ENCODE data around the gene CSK. TPM values are rescaled to one million over a fixed set of nuclear protein-coding genes. Genes with fewer than 3 reads are reported as not detected.

Gene CSK
- total and polyA plus RNA-seq, 8 donors: 15.2 to 61.0 (median 24.0) TPM

- WGBS, 5 donors: 83 to 94% (median 92%) methylated on average over 5 to 8 of the region's 8 CpGs
- H3K27ac ChIP-seq: no peak overlapping the region
- peaks cover 0 to 25% (median 0%) of the 10 kb centered on the region in 3 donors for H3K27me3 ChIP-seq
- DNase-seq: no peak
- no peaks in the 10 kb centered on the region for H3K9me3 ChIP-seq
- H3K4me1 ChIP-seq: no peaks in the 10 kb centered on the region
- intact Hi-C loops (cut with DNase I; ENCODE audit: low total_unique reads): no loop called here
- no peak overlapping the region for H3K4me3 ChIP-seq
- no peaks in the 10 kb centered on the region for H3K36me3 ChIP-seq
- no peak for TF ChIP-seq POLR2A (IDR thresholded peaks at IDR 0.05)
- no peak for TF ChIP-seq CTCF (IDR thresholded peaks at IDR 0.05)
- no peak for TF ChIP-seq POLR2AphosphoS5 (IDR thresholded peaks at IDR 0.05)
- TF ChIP-seq EP300 (IDR thresholded peaks at IDR 0.05): no peak
These were observed 23.1 kb upstream of the CSK start for GRCh38 chr15:74758736-74759135.

GRCh38 chr15:74762791-74763150 lies 19.1 kb upstream of the CSK start:
- no peak for DNase-seq
- TF ChIP-seq EP300 (IDR thresholded peaks at IDR 0.05) (no peak), CTCF (IDR thresholded peaks at IDR 0.05) (no peak), POLR2AphosphoS5 (IDR thresholded peaks at IDR 0.05) (no peak)
- no peaks in the 10 kb centered on the region for H3K36me3 ChIP-seq
- no peaks in the 10 kb centered on the region for H3K4me1 ChIP-seq
- intact Hi-C loops (cut with DNase I; ENCODE audit: low total_unique reads): loop anchor here (5.0 kb wide), 1 partner anchor 135 kb away; no protein-coding TSS in a partner anchor
- 33 to 55% (median 38%) methylated on average over 6 of the region's 6 CpGs for WGBS, 5 donors
- no peaks in the 10 kb centered on the region for H3K9me3 ChIP-seq
- no peak overlapping the region for H3K27ac ChIP-seq
- H3K27me3 ChIP-seq: peaks cover 0 to 35% (median 0%) of the 10 kb centered on the region in 3 donors
- H3K4me3 ChIP-seq: no peak overlapping the region

GRCh38 chr15:74763416-74763815 lies 18.5 kb upstream of the CSK start:
- Histone ChIP-seq H3K4me1 (peaks cover 0 to 1% (median 0%) of the 10 kb centered on the region in 4 donors), H3K36me3 (no peaks in the 10 kb centered on the region), H3K27ac (no peak overlapping the region), H3K4me3 (no peak overlapping the region), H3K9me3 (no peaks in the 10 kb centered on the region), H3K27me3 (peaks cover 0 to 41% (median 0%) of the 10 kb centered on the region in 3 donors)
- TF ChIP-seq POLR2A (IDR thresholded peaks at IDR 0.05) (no peak), EP300 (IDR thresholded peaks at IDR 0.05) (no peak), POLR2AphosphoS5 (IDR thresholded peaks at IDR 0.05) (no peak), CTCF (IDR thresholded peaks at IDR 0.05) (no peak)
- intact Hi-C loops (cut with DNase I; ENCODE audit: low total_unique reads): loop anchor here (5.0 kb wide), 1 partner anchor 136 kb away; no protein-coding TSS in a partner anchor
- DNase-seq: no peak
- 70 to 83% (median 72%) methylated on average over 7 to 15 of the region's 15 CpGs for WGBS, 5 donors

- Histone ChIP-seq H3K9me3 (no peaks in the 10 kb centered on the region), H3K4me1 (peaks cover 0 to 17% (median 13%) of the 10 kb centered on the region in 4 donors), H3K4me3 (no peak overlapping the region), H3K36me3 (no peaks in the 10 kb centered on the region), H3K27ac (no peak overlapping the region), H3K27me3 (peaks cover 0 to 37% (median 0%) of the 10 kb centered on the region in 3 donors)
- WGBS, 5 donors: 72 to 83% (median 78%) methylated on average over 14 of the region's 14 CpGs
- no peak for TF ChIP-seq EP300 (IDR thresholded peaks at IDR 0.05)
- TF ChIP-seq CTCF (IDR thresholded peaks at IDR 0.05): no peak
- no peak for TF ChIP-seq POLR2AphosphoS5 (IDR thresholded peaks at IDR 0.05)
- TF ChIP-seq POLR2A (IDR thresholded peaks at IDR 0.05): no peak
- intact Hi-C loops (cut with DNase I; ENCODE audit: low total_unique reads): loop anchor here (5.0 kb wide), 1 partner anchor 130 kb away; no protein-coding TSS in a partner anchor
- no peak for DNase-seq
These were observed 14.4 kb upstream of the CSK start for GRCh38 chr15:74767167-74768098.
